ENCODE results near the gene ZFP36.

GRCh38 chr19:39400061-39400460 is 6.6 kb upstream of the ZFP36 start:
- TF ChIP-seq CTCF (conservative IDR thresholded peaks at IDR 0.05) (no peak), ZFX (IDR thresholded peaks at IDR 0.05) (no peak)

All from C4-2B (cell line).